NK-92 (cell line): ENCODE results near the gene ESD.

Experiments
- DNase-seq: peaks from one replicate; lab custom pipeline; 2025; ENCODE audit not compliant: unreplicated experiment; lab: John Stamatoyannopoulos, UW

Gene ESD

DNA sequence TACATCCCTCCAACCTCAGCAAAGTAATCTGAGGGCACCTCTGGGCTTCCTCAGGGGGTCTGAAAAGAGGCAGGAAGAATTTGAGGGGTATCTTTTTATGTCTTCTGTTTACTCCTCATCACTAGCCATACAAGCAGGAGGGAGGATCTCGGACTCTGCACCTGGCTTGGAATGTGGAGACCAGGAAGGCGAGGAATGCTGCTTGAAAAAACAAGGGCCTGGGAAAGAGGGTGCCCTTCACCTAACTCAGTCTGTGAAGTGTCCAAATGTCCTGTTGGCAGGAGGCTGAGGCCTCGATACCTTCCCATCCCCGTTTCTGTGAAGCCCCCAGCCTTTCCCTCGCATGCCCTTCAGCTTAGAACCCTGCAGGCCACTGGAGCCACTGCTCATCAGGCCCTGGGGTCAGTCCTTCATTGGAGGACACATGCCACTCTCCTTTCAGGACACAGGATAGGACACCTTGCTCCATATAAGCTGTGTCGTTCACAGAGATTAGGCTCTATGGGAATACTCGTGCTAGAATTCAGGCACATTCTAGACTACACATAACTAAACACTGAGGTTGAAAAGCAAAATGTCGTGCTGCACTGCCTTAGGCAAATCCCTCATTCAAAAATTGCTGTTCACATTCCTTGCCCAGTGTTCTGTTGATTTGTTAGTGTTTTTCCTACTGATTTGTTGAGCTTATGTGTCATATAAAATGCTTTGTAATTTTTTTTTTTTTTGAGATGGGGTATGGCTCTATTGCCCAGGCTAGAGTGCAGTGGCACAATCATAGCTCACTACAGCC, 49.7 kb downstream of the ESD start:
- no peak for DNase-seq

DNA sequence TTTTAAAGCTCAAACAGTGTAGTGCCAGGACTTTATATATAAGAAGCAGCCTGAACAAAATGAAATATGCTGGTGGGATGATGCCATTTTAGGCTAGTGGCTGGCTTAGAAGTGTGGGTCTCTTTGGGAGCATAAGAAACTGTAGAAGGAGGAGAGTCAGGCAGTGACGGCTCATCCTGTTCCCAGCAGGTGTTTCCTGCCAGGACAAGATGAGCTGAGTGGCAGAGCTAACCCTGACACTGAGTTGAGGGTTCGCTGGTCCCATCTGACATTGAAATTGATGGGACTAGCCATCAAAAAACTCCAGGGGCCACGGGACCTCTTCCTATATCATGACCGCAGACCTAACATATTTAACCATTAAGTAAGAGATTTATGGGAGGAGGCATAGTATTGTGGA, 51.3 kb downstream of the ESD start:
- no peak for DNase-seq

DNA sequence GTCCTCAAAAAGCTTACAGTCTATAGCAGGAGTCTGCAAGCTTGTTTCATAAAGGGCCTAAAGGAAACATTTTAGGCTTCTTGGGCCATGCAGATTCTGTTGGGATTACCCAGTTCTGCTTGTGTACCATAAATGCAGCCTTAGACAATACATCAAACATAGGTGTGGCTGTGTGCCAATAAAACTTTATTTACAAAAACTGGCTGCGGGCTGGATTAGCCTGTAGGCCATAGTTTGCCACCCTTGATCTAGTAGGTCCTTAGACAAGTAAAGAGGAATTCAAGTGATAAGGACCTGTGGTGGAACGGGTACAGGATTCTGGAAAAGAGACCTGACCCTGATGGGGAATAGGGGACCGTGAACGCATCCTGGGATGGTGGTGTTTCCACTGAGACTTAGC, 51.9 kb downstream of the ESD start:
- no peak for DNase-seq

DNA sequence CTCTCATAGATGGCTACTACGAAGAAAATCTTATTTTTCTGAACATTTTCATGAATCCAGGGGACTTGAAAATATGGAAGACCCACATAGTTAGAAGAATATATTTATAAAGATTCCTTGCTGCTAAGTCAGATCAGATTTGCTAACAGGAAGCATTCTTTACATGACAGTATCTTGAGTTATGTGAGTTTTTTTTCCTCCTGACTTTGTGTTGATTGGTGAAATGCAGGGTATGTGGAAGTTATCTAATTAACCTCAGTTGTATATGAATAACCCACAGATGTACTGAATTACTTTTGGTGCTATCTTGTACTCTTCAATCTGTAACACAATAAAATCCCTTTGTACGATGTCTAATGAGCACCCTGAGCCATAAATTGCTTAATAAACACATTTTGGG, 53.8 kb downstream of the ESD start:
- no peak for DNase-seq

DNA sequence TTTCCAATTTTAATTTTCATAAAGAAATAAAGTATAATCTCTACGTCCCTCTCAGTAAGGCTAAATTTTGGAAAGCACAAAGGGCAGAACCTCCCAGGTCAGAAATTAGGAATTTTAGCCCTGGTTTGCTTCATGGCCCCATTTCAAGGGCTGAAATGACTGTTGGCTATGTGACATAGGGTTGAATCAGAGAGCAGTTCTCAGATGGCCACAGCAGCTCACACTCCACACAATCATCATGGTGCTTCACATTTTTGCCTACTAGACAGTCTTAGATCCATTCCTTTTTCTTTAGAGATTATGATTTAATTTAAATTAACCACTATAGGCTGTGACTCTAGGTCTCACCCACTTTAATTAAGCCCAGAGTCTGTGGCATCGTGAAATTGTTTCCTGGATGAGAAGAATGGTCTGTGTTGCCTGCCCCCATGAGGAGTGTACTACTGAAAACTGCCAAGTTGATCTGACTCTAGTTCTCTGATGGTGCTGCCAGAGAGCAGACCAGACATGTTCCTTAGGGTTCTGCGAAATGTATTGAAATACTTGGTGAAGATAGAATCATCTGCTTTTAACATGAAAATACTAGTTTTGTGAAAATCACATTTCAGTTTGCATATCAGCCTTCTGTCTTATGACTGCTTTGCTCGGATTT, 57.4 kb downstream of the ESD start:
- no peak for DNase-seq

DNA sequence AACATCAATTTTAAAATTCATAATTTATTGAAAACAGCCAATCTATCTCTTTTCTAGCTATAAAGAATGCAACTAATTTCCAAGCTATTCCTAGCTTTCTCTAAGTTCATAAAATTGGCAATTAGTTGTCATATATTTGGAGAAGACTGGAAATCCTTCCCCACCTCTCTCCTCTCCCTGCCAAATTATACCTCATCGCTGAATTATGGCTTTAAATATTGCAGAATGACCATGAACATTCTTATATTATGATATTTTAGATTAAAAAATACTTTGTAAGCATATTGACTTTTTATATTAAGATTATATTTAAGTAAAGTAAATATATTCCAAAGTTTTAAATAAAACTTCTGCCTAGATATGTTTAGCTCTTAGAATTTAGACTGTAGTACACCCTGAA, 58.2 kb downstream of the ESD start:
- no peak for DNase-seq

DNA sequence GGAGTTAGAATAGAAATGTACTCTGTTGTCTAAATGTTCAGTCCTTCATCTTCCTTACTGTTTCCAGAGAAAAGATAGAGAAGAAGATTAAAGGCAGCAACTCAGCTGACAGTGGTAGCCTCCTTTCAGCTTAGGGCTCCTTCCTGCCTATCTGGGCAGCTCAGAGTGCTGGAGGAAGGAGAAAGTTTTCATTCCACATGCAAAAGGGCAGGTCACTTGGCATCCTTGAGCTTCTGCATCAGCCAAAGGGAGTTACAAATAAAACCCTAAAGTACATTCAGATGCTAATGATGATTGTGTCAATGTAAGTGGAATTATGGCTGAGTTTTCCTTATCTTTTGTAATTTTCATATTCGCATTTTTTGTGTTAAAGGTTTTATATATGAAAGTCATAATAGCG, 58.9 kb downstream of the ESD start:
- DNase-seq, result no peak

DNA sequence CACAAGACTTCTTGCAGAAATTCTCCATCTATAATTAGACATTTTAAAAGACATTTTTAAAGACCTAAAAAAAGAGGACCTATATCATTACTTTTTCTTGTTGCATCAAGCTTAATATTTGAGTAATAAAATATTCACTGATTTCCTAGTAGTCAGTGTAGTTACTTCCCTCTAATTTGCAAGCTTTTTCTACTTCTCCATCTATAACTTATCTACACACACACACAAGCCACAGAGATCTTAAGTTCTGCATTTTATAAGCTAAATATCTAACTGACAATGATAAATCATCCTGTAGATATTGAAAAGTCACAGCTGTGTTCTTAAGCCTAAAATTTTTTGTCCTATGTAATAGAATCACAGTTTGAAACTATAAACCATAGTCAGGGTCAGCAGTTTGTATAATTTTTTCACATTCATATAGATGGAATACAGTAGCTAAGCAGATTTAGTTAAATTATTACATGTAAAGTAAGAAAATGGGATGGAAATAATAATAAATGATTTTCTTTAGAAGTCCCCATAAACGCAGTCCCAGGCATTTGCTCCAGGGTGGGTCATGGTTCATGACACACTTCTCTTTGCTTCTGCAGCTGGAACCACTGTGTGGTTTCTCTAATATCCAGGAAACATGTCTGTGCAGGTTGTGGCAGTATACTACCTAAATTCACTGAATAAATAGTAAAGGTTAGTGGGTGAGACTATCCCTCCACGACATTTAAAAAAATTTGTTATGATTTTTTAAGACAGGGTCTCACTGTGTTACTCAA, 60.2 kb downstream of the ESD start:
- DNase-seq, result no peak

DNA sequence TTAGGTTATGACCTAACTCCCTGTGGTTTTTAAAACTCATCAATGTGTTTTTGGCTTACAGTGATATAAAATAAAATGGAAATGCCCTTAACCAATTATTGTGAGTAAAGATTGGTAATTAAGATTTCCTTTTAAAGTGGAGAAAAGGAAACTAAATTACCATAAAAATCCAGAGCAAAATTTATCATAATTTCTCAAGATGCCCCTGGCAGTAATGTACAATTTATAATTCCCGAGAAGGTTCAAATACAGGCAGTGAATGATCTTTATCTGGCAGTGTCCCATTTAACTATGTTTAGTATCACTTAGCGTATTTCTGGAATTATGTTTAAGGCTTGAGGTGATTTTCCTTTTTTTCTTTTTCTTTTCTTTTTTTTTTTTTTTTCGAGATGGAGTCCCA, 61.5 kb downstream of the ESD start:
- no peak for DNase-seq

DNA sequence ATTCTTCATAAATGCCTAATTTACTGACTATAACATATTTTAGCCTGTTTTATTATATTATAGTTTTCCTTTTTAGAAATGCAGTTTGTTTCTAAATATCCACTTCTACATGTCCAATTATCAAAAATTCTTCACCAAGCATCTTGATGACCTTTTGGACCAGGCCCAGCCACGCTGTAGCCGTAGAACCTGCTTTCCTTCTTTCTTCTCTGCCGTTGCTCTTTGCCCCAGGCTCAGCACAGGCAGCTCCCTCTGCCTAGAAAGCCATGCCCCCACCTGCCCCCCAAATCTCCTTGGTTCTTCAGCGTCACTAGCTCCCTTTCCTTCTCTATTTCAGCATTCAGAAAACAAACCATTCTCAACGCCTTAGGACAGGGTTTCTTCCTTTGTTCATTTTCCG, 65.4 kb downstream of the ESD start:
- no peak for DNase-seq

DNA sequence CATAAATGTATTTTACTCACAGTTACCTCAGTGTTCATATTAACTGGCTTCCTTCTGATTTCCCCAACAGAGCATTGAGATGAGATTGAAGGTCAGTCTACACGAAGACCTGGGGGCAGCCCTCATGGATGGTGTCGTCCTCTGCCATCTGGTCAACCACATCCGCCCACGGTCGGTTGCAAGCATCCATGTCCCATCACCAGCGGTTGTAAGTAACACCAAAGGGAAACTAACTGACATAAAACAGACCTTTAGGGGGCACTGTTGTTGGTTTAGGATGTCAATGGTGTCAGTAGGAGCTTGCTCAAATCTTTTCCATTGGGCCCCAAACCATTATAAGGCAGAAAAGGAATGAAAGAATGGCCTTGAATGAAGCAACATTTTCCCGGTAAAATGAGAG, 68.2 kb downstream of the ESD start:
- no peak for DNase-seq

DNA sequence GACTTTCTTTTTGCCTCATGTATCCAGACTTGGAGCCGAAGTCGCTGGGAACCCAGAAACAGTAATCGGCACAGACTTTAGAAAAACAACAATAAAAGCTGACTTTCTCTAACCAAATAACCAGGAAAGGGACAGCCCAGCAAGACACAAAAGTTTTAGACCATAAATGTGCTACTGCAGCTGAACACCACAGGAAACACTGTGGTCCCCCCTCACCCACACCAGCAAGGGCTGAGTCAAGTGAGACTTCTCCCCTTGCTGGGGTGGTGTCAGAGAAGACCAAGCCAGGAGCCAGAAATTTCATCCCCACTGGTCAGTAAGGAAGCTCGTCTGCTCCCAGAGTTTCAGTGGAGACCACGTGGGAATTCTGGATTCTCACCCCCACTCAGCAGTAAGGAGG, 70.6 kb downstream of the ESD start:
- no peak for DNase-seq
